ENCODE results near the gene GPS1.

DNA sequence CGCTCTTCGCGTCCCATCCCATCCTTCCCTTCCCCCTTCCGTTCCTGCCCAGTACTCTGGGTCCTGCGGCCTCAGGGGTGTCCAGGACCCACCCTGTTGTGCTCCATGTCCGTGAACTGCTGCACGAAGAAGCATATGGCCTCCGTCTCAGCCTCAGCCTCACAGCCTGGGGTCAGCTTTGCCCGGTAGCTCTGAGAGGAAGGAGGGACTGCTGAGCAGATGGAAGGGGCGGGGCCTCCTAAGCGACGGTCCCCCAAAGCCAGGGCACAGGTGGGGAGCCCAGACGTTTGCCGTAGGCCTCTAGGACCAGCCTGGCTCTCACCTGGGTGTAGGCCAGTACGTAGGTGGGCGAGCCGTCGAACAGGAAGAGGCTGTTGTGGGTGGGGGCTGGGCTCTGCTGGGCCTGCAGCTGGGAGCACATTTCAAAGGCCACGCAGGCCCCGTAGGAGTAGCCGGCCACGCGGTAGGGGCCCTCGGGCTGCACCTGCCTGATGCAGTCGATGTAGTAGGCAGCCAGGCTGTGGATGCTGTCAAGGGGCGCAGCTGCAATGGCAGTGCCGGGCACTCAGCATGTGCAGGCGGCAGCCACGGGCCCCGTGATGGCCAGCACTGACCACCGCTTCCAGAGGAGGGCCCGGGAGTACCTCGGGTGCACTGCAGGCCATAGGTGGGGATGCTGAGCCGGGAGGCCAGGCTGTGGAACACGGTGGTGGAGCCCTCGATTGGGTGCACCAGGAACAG lies 28.5 kb downstream of the GPS1 start:
- TF ChIP-seq CREB1 (CRISPR knock-in tag; IDR thresholded peaks at IDR 0.05; ENCODE audit: low read depth) (no peak), CTCF (conservative IDR thresholded peaks at IDR 0.05; ENCODE audit: low read depth in 2 of 2) (no peak), EZH2 (IDR thresholded peaks at IDR 0.05; ENCODE audit: low read depth, unreplicated experiment) (no peak), REST (IDR thresholded peaks at IDR 0.05; ENCODE audit: unreplicated experiment) (no peak), POLR2AphosphoS5 (IDR thresholded peaks at IDR 0.05; ENCODE audit: low read depth) (no peak), STAT1 (IDR thresholded peaks at IDR 0.05; ENCODE audit: unreplicated experiment) (no peak), EZH2phosphoT487 (IDR thresholded peaks at IDR 0.05; ENCODE audit: unreplicated experiment) (no peak), NANOG (IDR thresholded peaks at IDR 0.05; ENCODE audit: borderline replicate concordance) (no peak), JUNB (IDR thresholded peaks at IDR 0.05; ENCODE audit: unreplicated experiment) (no peak)
- TF ChIP-seq, protein P1, sequence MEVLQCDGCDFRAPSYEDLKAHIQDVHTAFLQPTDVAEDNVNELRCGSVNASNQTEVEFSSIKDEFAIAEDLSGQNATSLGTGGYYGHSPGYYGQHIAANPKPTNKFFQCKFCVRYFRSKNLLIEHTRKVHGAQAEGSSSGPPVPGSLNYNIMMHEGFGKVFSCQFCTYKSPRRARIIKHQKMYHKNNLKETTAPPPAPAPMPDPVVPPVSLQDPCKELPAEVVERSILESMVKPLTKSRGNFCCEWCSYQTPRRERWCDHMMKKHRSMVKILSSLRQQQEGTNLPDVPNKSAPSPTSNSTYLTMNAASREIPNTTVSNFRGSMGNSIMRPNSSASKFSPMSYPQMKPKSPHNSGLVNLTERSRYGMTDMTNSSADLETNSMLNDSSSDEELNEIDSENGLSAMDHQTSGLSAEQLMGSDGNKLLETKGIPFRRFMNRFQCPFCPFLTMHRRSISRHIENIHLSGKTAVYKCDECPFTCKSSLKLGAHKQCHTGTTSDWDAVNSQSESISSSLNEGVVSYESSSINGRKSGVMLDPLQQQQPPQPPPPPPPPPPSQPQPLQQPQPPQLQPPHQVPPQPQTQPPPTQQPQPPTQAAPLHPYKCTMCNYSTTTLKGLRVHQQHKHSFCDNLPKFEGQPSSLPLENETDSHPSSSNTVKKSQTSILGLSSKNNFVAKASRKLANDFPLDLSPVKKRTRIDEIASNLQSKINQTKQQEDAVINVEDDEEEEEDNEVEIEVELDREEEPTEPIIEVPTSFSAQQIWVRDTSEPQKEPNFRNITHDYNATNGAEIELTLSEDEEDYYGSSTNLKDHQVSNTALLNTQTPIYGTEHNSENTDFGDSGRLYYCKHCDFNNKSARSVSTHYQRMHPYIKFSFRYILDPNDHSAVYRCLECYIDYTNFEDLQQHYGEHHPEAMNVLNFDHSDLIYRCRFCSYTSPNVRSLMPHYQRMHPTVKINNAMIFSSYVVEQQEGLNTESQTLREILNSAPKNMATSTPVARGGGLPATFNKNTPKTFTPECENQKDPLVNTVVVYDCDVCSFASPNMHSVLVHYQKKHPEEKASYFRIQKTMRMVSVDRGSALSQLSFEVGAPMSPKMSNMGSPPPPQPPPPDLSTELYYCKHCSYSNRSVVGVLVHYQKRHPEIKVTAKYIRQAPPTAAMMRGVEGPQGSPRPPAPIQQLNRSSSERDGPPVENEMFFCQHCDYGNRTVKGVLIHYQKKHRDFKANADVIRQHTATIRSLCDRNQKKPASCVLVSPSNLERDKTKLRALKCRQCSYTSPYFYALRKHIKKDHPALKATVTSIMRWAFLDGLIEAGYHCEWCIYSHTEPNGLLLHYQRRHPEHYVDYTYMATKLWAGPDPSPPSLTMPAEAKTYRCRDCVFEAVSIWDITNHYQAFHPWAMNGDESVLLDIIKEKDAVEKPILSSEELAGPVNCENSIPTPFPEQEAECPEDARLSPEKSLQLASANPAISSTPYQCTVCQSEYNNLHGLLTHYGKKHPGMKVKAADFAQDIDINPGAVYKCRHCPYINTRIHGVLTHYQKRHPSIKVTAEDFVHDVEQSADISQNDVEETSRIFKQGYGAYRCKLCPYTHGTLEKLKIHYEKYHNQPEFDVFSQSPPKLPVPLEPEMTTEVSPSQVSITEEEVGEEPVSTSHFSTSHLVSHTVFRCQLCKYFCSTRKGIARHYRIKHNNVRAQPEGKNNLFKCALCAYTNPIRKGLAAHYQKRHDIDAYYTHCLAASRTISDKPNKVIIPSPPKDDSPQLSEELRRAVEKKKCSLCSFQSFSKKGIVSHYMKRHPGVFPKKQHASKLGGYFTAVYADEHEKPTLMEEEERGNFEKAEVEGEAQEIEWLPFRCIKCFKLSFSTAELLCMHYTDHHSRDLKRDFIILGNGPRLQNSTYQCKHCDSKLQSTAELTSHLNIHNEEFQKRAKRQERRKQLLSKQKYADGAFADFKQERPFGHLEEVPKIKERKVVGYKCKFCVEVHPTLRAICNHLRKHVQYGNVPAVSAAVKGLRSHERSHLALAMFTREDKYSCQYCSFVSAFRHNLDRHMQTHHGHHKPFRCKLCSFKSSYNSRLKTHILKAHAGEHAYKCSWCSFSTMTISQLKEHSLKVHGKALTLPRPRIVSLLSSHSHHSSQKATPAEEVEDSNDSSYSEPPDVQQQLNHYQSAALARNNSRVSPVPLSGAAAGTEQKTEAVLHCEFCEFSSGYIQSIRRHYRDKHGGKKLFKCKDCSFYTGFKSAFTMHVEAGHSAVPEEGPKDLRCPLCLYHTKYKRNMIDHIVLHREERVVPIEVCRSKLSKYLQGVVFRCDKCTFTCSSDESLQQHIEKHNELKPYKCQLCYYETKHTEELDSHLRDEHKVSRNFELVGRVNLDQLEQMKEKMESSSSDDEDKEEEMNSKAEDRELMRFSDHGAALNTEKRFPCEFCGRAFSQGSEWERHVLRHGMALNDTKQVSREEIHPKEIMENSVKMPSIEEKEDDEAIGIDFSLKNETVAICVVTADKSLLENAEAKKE (CRISPR knock-in tag; IDR thresholded peaks at IDR 0.05): no peak
- TF ChIP-seq, protein P2, sequence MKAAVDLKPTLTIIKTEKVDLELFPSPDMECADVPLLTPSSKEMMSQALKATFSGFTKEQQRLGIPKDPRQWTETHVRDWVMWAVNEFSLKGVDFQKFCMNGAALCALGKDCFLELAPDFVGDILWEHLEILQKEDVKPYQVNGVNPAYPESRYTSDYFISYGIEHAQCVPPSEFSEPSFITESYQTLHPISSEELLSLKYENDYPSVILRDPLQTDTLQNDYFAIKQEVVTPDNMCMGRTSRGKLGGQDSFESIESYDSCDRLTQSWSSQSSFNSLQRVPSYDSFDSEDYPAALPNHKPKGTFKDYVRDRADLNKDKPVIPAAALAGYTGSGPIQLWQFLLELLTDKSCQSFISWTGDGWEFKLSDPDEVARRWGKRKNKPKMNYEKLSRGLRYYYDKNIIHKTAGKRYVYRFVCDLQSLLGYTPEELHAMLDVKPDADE (IDR thresholded peaks at IDR 0.05): no peak
